NB4 (cell line): Measurements from ENCODE around the gene MPZL3.

Source experiments
- DNase-seq: peaks from one replicate; pipeline ENCODE4 v3.0.0; 2010; ENCODE audit warnings: low read depth
- H3K4me3 ChIP-seq: one replicate; pipeline ENCODE4 v1.5.1; 2011; ENCODE audit warnings: mild to moderate bottlenecking, low read depth, low read length, moderate library complexity
- CTCF ChIP-seq: IDR thresholded peaks from one replicate; pipeline ENCODE4 v1.5.1; 2012; ENCODE audit warnings: low read depth, low read length
- MAX ChIP-seq: IDR thresholded peaks from 2 replicates; pipeline ENCODE4 v1.6.1; 2011; ENCODE audit warnings: low read depth, low read length
- MYC ChIP-seq: IDR thresholded peaks from 2 replicates; pipeline ENCODE4 v1.6.1; 2011; ENCODE audit warnings: low read depth, low read length
- POLR2A ChIP-seq: IDR thresholded peaks from 2 replicates; pipeline ENCODE4 v1.6.1; 2011; ENCODE audit warnings: mild to moderate bottlenecking; ENCODE audit not compliant: insufficient read length; ENCODE audit errors: extremely low read depth

MPZL3 gene

GRCh38 chr11:118283037-118283636 lies 31.0 kb upstream of the MPZL3 start:
- TF ChIP-seq MAX = no peak
- no peak for TF ChIP-seq POLR2A
- no peak for TF ChIP-seq CTCF
- TF ChIP-seq MYC = no peak
- no peak overlapping the region for H3K4me3 ChIP-seq
- DNase-seq = no peak

- H3K4me3 ChIP-seq = no peak overlapping the region
- TF ChIP-seq POLR2A = no peak
- no peak for TF ChIP-seq MAX
- TF ChIP-seq CTCF = no peak
- no peak for TF ChIP-seq MYC
- DNase-seq = no peak
Observed at GRCh38 chr11:118282606-118283005, 30.4 kb upstream of the MPZL3 start.

- DNase-seq = no peak
- H3K4me3 ChIP-seq = no peak overlapping the region
- TF ChIP-seq MYC = no peak
- TF ChIP-seq POLR2A = no peak
- TF ChIP-seq CTCF = no peak
- TF ChIP-seq MAX = no peak
Observed at GRCh38 chr11:118281284-118281683, 29.1 kb upstream of the MPZL3 start.

- DNase-seq = peak; percentile 17
- TF ChIP-seq POLR2A = no peak
- TF ChIP-seq CTCF = no peak
- no peak for TF ChIP-seq MYC
- TF ChIP-seq MAX = no peak
- no peak overlapping the region for H3K4me3 ChIP-seq
Observed at GRCh38 chr11:118277312-118277711, 25.1 kb upstream of the MPZL3 start.

- H3K4me3 ChIP-seq = no peak overlapping the region
- no peak for TF ChIP-seq MAX
- TF ChIP-seq MYC = no peak
- DNase-seq = no peak
Observed at GRCh38 chr11:118276422-118276821, 24.3 kb upstream of the MPZL3 start.

- no peak for TF ChIP-seq POLR2A
- TF ChIP-seq CTCF = no peak
- no peak for TF ChIP-seq MAX
- TF ChIP-seq MYC = no peak
- no peak for DNase-seq
- no peak overlapping the region for H3K4me3 ChIP-seq
Observed at GRCh38 chr11:118275176-118275575, 23.0 kb upstream of the MPZL3 start.
